ENCODE measurements around the gene CD9. TPM values are rescaled to one million over a fixed set of nuclear protein-coding genes. Genes with fewer than 3 reads are reported as not detected.
"Not testable (repeated sequence)": the region's sequence is repeated elsewhere in the genome, so short reads cannot be mapped to it uniquely, and the experiment has no call there.

Gene CD9, protein sequence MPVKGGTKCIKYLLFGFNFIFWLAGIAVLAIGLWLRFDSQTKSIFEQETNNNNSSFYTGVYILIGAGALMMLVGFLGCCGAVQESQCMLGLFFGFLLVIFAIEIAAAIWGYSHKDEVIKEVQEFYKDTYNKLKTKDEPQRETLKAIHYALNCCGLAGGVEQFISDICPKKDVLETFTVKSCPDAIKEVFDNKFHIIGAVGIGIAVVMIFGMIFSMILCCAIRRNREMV
- 298 TPM for total RNA-seq

DNA sequence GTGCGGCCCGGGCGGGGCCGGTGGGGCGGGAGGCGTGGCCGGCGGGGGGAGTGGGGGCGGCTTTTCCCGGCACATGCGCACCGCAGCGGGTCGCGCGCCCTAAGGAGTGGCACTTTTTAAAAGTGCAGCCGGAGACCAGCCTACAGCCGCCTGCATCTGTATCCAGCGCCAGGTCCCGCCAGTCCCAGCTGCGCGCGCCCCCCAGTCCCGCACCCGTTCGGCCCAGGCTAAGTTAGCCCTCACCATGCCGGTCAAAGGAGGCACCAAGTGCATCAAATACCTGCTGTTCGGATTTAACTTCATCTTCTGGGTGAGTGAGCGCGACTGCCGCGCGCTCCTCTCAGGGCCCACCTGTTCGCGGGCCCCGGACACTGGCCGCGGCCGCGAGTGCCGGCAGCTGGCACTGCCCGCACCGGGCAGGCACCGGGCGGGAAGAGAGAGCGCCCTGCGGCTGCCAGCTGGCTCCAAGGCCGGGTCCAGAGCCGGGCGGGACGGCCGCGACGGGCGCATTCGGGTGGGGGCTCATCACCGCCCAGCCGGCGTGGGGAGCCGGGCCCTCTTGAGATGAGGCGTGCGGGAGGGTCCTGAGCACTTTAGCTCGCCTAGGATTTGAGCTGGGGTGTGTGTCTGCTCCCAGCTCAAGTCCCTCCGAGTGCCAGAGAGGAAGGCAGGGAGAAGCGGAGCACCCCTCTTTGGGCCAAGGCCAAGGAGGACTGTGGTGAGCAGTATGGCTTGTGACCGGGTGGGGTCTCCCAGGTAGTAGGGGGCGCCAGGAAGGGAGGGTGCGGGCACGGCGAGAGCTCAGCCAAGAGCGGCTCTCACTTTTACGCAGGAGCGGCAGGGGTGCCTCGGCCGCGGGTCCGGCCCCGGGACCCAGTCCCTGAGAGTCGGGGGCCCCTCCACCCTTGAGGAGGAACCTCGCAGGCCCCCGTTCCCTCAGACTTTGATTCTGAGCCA is at the start of gene CD9:
CD9 (plus strand) TSS at position 145 of the 957 bp plus-strand sequence; CDS start at position 245, 100 bp downstream.
- peak; percentile 83 for DNase-seq

DNA sequence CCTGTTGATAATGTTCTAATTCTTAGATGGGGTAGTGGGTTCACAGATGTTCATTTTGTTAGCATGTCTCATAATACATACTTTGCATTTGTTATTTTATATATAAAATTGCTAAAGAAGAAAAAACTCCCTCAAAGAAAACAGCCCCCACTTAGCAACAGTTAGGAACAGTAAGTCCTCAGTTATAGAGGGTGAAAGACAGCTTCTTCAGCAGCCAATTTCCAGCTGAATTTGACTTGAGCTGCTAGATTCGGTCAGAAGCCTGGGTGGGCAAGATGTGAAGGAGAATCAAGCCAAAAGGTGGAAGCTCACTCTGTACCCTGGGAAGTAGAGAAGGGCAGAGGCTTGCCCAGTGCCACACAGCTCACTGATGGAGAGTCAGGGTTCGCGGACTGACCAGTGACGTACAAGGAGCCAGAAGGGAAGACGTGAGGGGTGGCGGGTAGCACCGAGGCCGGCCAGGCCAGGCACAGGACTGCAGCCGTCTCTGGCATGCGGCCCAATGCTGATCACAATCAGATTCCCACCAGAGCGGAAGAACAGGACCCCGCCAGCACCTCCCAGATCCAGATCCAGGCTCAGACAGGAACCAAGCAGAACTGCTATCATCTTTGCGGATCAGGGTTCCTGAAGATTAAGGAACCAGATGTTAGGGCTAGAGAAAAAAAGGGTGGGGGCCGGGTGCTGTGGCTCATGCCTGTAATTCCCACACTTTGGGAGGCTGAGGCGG is 45.3 kb upstream of the CD9 start:
- no peak for DNase-seq

DNA sequence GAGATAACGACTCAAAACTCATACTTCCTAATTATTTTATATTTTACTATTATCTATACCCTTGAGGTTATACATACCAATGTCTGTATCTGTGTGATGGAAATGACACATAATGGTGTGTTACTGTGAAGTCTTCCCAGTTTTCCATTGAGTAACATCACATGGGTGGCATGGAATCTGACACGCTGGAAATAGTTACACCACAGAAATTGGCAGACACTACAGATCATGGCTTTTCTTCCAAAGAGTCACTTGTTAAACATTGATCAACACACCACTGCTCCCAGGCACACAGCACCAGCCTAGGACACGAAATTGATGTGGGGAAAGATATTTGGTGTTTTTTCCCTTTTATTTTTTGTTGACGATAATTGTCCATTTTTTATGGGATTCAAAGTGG is 42.7 kb upstream of the CD9 start:
- DNase-seq, result no peak

DNA sequence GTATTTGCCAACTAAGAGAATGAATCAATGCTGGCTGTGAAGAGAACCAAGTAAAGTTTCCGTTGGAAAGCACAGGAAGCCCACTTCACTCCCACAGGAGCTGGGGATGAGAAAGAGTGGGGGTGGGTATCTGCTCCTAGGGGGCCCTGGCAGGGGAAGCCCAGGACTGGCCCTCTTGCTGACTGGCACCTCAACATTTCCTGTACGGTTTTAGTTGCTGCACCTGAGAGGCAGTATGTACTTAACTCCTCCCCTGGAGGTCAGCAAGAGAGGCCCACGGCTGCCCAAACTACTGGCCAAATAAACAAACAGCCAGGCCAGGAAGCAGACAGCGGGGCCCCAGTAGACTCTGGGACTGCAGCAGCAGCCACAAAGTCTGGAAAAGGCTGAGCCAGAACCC is 41.9 kb upstream of the CD9 start:
- DNase-seq, result no peak

DNA sequence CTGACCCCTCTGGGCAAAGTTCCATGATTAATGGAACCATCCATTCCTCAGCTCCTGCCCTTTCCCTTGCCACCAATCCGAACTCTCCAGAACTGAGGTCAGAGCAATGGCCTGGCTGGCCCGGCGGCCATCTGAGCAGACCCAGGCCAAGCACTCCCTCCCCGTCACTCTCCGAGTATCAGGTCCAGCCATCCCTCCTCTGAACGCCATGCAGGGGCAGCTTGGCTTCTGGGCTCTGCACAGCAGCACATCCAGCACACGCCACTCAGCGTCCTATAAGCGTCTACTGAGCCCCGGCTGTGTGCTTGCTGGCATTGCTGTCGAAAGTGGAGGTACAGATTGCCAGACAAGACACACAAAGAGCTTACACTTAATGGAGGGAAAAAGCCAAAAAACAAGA is 41.5 kb upstream of the CD9 start:
- no peak for DNase-seq

DNA sequence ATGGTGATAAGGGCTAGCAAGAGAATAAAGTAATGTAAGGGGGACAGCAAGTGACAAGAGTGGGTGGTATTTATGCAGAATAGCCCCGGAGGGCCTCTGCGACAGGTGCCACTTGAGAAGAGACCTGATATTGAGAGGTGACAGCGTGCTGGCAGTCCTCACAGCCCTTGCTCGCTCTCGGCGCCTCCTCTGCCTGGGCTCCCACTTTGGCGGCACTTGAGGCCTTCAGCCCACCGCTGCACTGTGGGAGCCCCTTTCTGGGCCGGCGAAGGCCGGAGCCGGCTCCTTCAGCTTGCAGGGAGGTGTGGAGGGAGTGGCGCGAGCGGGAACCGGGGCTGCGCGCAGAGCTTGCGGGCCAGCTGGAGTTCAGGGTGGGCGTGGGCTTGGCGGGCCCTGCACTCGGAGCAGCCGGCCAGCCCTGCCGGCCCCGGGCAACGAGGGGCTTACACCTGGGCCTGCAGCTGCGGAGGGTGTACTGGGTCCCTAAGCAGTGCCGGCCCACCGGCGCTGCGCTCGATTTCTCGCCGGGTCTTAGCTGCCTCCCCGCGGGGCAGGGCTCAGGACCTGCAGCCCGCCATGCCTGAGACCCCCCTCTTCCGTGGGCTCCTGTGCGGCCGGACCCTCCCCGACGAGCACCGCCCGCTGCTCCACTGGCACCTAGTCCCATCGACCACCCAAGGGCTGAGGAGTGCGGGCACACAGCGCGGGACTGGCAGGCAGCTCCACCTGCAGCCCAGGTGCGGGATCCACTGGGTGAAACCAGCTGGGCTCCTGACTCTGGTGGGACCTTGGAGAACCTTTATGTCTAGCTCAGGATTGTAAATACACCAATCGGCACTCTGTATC is 40.8 kb upstream of the CD9 start:
- DNase-seq, result peak; percentile 31

DNA sequence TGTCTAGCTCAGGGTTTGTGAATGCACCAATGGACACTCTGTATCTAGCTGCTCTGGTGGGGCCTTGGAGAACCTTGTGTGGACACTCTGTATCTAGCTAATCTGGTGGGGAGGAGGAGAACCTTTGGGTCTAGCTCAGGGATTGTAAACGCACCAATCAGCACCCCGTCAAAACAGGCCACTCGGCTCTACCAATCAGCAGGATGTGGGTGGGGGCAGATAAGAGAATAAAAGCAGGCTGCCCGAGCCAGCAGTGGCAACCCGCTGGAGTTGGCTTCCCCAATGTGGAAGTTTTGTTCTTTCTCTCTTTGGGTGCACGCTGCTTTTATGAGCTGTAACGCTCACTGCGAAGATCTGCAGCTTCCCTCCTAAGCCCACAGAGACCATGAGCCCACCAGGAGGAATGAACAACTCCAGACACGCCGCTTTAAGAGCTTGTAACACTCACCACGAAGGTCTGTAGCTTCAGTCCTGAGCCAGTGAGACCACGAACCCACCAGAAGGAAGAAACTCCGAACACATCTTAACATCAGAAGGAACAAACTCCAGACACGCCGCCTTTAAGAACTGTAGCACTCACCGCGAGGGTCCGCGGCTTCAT is 40.1 kb upstream of the CD9 start:
- DNase-seq, result not testable (repeated sequence)

DNA sequence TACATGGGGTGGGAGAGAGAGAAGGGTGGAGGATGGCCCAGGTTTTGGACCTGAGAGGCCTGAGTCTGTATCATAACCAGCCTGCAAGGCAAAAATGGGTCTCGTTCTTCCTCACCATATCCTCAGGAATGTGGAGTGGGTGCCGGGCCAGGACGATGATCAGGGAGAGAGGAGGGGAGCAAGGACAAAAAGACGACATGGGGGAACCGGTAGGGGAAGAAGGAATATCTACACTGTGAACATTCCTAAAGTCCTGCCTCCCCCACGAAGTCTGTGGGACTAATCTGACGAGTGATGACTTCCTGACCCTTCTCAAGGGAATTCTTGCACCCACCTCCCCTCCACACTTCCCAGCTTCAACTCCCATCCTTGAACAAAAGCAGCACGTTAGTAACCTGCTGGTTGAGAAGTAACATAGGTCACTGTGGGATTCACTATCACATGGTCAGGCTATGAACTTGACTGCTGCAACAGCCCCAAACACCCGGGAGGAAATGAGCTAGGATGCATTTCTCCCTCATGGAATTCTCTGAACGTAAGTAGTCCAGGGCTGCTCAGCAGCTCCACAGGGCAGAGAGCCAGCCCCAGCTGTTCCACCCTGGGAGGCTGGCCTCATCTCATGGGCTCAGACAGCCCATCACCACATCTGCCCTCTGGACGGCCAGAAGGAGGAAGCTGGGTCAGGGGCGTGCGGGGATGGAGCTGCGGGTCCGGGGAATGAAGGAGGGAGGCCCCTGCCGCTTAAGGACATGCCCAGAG is 38.9 kb upstream of the CD9 start:
- peak; percentile 56 for DNase-seq

DNA sequence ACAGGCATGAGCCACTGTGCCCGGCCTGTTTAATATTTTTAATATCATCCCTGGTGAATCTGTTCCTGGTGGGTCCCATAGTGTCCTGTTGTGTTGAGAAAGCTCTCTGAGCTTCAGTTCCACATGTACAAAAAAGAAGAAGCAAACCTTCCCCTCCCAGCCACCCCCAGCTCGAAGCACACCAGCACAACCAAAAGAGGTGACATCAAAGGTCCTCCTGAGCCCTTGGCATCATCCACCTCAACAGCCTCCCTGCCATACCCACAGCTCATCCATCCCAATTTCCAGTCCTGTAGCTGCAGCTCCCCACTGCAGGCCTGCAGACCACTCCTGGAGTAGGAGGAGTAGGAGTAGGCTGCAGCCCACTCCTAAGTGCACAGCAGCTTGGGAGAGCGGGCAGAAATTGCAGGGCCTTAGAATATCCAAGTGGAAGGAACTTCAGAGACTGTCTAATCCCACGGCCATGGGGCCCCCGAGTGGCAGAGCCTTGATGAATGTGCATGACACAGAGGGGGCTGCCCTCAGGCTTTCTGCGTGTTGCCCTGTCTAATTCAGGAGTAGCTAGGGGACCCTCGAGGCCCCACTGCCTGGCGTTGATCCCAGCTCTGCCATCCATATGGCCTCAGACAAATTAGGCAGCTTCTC is 36.7 kb upstream of the CD9 start:
- no peak for DNase-seq

DNA sequence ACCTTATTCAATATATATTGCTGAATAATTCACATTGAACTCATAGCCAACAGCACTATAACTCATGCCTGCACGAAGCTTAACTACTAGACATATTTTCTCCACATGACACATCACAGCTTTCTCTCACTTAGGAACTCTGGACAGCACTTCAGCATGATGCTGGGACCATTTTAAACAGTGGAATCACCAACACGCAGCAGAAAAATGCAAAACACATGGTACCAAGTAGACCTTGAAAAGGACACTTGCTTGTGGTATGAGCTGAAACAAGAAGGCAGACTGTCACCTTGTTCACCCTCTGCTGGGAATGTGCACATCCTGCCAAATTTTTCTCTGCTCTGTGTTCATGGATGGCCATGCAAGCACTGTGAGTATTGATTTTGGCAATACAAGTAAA is 34.8 kb upstream of the CD9 start:
- DNase-seq, result no peak

DNA sequence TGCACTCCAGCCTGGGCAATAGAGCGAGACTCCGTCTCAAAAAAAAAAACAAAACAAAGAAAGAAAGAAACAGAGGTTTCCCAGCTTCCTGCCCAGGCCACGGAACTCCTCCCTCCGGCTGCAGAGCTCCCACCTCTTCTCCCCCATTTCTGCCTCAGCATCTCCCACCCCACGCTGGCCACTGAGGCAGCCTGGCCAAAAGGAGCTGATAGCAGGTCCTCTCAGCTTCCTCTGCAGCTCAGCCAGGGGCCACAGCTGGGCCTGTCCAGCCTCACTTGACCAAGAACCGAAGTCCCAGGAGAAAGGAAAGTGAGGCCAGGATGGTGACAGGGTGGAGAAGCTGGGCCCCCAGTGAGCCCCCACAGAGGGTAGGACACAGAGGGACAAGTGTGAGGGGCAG is 33.4 kb upstream of the CD9 start:
- DNase-seq, result no peak

DNA sequence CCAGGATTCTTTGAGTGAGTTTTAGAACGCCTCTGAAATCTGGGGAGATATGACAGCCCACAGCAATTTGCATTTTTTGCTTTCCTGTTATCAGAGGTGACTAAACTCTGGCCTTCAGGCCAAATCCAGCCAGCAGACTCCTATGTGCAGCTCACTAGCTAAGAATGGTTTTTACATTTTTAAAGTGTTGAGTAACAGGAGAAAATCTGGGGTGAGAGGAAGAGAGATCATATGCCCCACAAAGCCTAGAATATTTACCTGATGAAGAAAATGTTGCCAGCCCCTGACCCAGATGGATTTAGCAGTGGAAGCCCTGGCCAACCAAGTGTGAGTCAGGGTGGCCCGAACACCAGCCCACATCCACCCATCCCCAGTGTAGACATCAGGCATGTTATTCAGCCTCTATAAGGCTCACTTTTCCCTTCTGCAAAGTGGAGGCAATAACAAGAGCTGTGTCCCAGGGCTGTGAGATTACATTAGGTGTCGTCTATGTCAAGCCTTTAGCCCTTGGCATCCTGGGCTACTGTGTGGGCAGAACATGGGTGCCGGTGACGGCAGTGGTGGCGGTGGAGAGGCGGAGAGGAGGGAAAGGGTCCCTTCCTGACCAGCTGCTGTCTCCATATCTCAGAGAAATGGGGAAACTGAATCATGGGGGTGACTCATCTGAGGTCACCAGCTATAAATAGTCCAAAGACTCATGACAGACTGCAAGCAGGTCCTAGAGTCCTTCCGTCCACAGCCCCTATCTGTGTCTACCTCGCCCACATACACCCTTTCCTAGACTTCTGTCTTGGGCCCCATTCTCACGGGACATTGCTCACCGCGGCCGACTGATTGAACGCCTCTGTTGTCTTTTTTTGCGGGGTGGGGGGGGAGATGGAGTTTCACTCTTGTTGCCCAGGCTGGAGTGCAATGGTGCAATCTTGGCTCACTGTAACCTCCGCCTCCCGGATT is 32.6 kb upstream of the CD9 start:
- peak; percentile 53 for DNase-seq

DNA sequence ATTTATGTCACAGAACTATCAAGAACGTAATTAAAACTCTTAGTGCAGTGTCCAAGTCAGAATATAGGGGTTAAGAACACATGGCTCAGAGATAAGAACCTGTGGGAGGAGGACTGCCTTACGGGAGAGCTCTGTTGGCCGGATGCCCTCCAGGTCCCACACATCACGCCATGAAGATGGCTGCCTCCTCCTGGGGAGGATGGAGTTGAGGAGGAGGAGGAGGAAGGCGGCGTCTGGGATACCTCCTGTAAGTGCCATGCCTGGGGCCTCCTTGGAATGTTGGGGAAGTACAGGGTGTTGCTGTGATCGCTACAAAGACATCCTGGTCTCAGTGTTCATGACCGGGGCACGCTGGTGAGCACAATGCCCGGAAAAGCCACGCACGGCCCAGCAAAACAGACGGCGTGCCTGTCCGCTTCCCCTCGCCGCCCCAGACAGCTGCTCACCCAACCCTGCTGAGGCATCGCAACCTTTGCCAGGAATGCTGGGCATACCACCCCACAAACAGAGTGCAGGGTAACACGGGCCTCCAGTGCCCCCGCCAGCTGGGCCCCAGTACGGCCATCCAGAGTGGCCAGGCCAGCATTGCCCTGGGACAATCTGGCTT is 28.7 kb upstream of the CD9 start:
- no peak for DNase-seq

DNA sequence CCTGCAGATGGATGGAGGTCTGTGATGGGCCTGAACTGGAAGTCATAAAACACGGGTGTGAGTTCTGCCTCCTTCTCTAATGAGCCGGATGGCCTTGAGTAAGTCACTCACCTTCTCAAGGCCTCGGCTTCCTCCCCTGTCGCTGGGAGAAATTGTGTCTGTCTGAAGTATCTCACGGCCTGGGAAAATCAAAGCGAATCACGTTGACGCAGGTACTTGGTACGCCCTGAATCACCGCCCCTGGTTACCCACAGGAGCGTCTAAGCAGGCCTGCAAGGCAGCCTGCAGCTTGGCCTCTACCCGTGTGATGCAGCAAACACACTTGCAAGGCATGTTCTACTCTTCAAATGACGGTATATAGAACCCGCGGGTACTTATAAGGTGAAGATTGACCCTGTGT is 28.1 kb upstream of the CD9 start:
- DNase-seq, result no peak

DNA sequence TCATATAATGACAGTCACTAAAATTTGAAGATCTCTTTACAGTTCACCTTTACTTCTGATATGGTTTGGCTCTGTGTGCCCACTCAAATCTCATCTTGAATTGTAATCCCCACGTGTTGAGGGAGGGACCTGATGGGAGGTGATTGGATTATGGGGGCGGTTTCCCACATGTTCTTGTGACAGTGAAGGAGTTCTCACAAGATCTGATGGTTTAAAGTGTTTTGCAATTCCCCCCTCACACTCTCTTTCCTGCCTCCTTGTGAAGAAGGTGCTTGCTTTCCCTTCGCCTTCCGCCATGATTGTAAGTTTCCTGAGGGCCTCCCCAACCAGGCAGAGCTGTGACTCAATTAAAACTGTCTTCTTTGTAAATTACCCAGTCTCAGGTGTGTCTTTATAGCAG is 27.3 kb upstream of the CD9 start:
- no peak for DNase-seq

DNA sequence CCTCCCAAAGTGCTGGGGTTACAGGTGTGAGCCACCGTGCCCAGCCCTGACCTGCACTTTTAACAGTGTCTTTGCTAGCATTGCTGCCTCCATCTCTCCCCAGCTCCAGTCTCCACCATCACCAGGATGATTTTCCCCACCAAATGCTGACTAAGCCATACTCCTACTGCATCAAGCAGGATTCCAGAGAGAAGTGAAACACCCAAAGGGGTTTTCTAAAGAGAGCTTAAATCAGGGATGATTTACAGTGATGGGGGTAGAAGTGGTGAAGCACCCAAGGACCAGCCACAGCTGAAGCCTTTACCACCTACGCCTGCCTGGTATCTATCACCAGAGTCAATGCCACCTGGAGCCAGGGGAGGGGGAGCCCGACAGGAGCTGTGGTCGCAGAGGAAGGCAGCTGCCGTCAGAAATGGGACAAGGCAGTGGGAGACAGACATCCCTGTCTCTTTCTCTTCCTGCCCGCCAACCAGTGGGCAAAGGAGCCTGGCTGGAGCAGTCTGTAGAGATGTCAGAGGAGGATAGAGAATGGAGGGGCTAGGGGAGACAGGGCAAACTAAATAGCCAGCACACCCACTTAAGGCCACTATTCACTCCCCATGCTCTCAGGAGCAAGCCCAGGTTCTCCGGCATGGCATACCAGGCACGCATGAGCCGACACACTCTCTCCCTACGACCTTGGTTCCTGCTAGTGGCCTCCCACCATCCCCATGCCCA is 22.4 kb upstream of the CD9 start:
- no peak for DNase-seq

DNA sequence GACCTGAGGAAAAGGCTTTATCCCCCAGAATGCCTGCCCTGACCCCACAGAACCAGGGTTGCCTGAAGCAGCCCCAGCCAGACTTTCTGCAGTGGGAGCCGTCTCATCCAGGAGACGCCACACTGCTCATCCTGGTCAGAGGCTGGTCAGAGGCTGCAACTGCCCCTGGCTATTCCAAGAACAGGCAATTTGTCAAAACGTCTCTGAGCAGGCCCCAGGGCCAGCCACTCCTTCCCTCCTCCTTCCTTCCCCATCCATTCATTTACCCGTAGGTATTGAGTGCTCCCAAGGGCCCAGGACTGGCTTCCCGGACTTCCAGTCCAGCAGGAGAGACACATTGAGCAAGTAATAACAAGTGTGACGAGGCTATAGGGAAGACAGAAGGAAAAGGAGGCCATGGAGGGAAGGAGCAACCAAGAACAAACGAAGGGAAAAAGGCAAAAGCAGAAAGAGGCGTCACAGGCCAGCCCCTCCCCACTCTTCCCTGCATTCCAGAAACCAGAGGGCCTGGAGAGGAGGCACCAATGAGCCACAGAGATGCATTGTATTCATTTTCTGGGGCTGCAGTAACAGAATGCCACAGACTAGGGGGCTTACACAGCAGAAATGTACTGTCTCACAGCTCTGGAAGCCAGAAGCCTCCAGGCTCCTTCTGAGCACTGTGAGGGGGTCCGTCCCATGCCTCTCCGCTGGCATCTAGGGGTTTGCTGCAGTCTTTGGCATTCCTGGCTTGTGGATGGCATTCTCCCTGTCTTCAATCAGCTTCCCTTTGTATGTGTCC is 21.0 kb upstream of the CD9 start:
- peak; percentile 55 for DNase-seq
